H9 (cell line): ENCODE results near the gene CHSY1. TPM values are rescaled to one million over a fixed set of nuclear protein-coding genes. Genes with fewer than 3 reads are reported as not detected.
A peak's percentile ranks its signal among the peaks of the same experiment; 100 is the strongest.

Experiments used
- DNase-seq: peaks from one replicate; pipeline ENCODE4 v3.0.0-alpha.2; 2017
- H2AFZ ChIP-seq: one replicate; pipeline ENCODE4 v1.6.1; 2013; ENCODE audit warnings: mild to moderate bottlenecking, low read length, control low read depth, moderate library complexity
- H2AK5ac ChIP-seq: 2 replicates; pipeline ENCODE4 v1.6.1; 2013; ENCODE audit warnings: low read length, control low read depth, mixed read lengths; ENCODE audit not compliant: insufficient read length
- H2BK120ac ChIP-seq: one replicate; pipeline ENCODE4 v1.6.1; 2013; ENCODE audit warnings: low read depth, mild to moderate bottlenecking, low read length, control low read depth, inconsistent platforms; ENCODE audit not compliant: poor library complexity, severe bottlenecking
- H2BK12ac ChIP-seq: 2 replicates; pipeline ENCODE4 v1.6.1; 2013; ENCODE audit warnings: low read length, control low read depth, mixed read lengths, low read depth; ENCODE audit not compliant: insufficient read length
- H2BK15ac ChIP-seq: 2 replicates; pipeline ENCODE4 v1.6.1; 2013; ENCODE audit warnings: low read depth, low read length, control low read depth
- H2BK20ac ChIP-seq: one replicate; pipeline ENCODE4 v1.6.1; 2013; ENCODE audit warnings: low read depth, mild to moderate bottlenecking, low read length, control low read depth, inconsistent platforms; ENCODE audit not compliant: poor library complexity, severe bottlenecking
- H2BK5ac ChIP-seq: 2 replicates; pipeline ENCODE4 v1.6.1; 2013; ENCODE audit warnings: low read length, control low read depth, mixed read lengths; ENCODE audit not compliant: insufficient read length
- H3K14ac ChIP-seq: 2 replicates; pipeline ENCODE4 v1.6.1; 2013; ENCODE audit warnings: low read length, control low read depth; ENCODE audit not compliant: insufficient read depth
- H3K18ac ChIP-seq: 2 replicates; pipeline ENCODE4 v1.6.1; 2013; ENCODE audit warnings: low read depth, mild to moderate bottlenecking, mixed read lengths, low read length, control low read depth; ENCODE audit not compliant: insufficient read length
- H3K23ac ChIP-seq: 2 replicates; pipeline ENCODE4 v1.6.1; 2013; ENCODE audit warnings: low read length, control low read depth, mixed read lengths, low read depth; ENCODE audit not compliant: insufficient read length
- H3K23me2 ChIP-seq: 2 replicates; pipeline ENCODE4 v1.6.1; 2013; ENCODE audit warnings: low read depth, mild to moderate bottlenecking, mixed read lengths, low read length, control low read depth; ENCODE audit not compliant: insufficient read length, poor library complexity, severe bottlenecking
- H3K27ac ChIP-seq: 2 replicates; pipeline ENCODE4 v1.5.1; 2013; ENCODE audit warnings: low read length, control low read depth, mixed read lengths, low read depth; ENCODE audit not compliant: insufficient read length
- H3K27me3 ChIP-seq: 2 replicates; pipeline ENCODE4 v1.6.1; 2013; ENCODE audit warnings: low read length, control low read depth, inconsistent platforms; ENCODE audit not compliant: insufficient read depth
- H3K4ac ChIP-seq: 2 replicates; pipeline ENCODE4 v1.6.1; 2013; ENCODE audit warnings: low read depth, mild to moderate bottlenecking, control low read depth, inconsistent platforms, low read length, moderate library complexity
- H3K4me1 ChIP-seq: 2 replicates; pipeline ENCODE4 v1.6.1; 2013; ENCODE audit warnings: low read length, control low read depth, inconsistent platforms; ENCODE audit not compliant: insufficient read depth
- H3K4me2 ChIP-seq: 2 replicates; pipeline ENCODE4 v1.6.1; 2013; ENCODE audit warnings: low read length, control low read depth, mixed read lengths; ENCODE audit not compliant: insufficient read length, insufficient read depth
- H3K56ac ChIP-seq: 2 replicates; pipeline ENCODE4 v1.6.1; 2013; ENCODE audit warnings: low read depth, mild to moderate bottlenecking, mixed read lengths, low read length, control low read depth; ENCODE audit not compliant: insufficient read length
- H3K79me1 ChIP-seq: 2 replicates; pipeline ENCODE4 v1.6.1; 2013; ENCODE audit warnings: low read depth, mild to moderate bottlenecking, moderate library complexity, low read length, control low read depth, inconsistent platforms; ENCODE audit not compliant: insufficient read depth, poor library complexity, severe bottlenecking
- H3K79me2 ChIP-seq: 2 replicates; pipeline ENCODE4 v1.6.1; 2013; ENCODE audit warnings: low read length, control low read depth, inconsistent platforms; ENCODE audit not compliant: insufficient read depth
- H3K9ac ChIP-seq: 2 replicates; pipeline ENCODE4 v1.6.1; 2013; ENCODE audit warnings: low read length, control low read depth, mixed read lengths; ENCODE audit not compliant: insufficient read length; ENCODE audit errors: extremely low read depth
- H3K9me3 ChIP-seq: one replicate; pipeline ENCODE4 v1.6.1; 2013; ENCODE audit warnings: low read depth, low read length, inconsistent platforms; ENCODE audit not compliant: control insufficient read depth
- H3T11ph ChIP-seq: one replicate; pipeline ENCODE4 v1.6.1; 2013; ENCODE audit warnings: mild to moderate bottlenecking, low read length, control low read depth, inconsistent platforms
- H4K20me1 ChIP-seq: one replicate; pipeline ENCODE4 v1.6.1; 2013; ENCODE audit not compliant: control insufficient read depth, insufficient read length, insufficient read depth
- H4K5ac ChIP-seq: 2 replicates; pipeline ENCODE4 v1.6.1; 2013; ENCODE audit warnings: low read depth, mild to moderate bottlenecking, mixed read lengths, low read length, control low read depth; ENCODE audit not compliant: insufficient read length
- H4K8ac ChIP-seq: replicated peaks from 2 replicates; pipeline ENCODE4 v1.6.1; 2013; ENCODE audit warnings: low read length, control low read depth, mixed read lengths, low read depth; ENCODE audit not compliant: insufficient read length
- H4K91ac ChIP-seq: 2 replicates; pipeline ENCODE4 v1.6.1; 2013; ENCODE audit warnings: low read depth, mild to moderate bottlenecking, moderate library complexity, mixed read lengths, low read length, control low read depth; ENCODE audit not compliant: insufficient read length
- H3K27ac Mint-ChIP-seq, 3 experiments: 2 replicates in 2 of 3; 3 replicates in 1 of 3; pipeline ENCODE4 v1.8.0; 2020 to 2021; ENCODE audit warnings: mixed read lengths in 3 of 3, mild to moderate bottlenecking in 1 of 3, moderate library complexity in 1 of 3
- H3K27me3 Mint-ChIP-seq: 2 replicates; pipeline ENCODE4 v1.8.0; 2021; ENCODE audit warnings: low read depth, mild to moderate bottlenecking, moderate library complexity, mixed read lengths
- H3K36me3 Mint-ChIP-seq, 3 experiments: 2 replicates in 2 of 3; 3 replicates in 1 of 3; pipeline ENCODE4 v1.8.0; 2020 to 2021; ENCODE audit warnings: low read depth in 3 of 3, mixed read lengths in 3 of 3; ENCODE audit not compliant: insufficient read depth in 1 of 3
- H3K4me1 Mint-ChIP-seq, 2 experiments: 2 replicates each; pipeline ENCODE4 v1.8.0; 2020; ENCODE audit warnings: mixed read lengths in 2 of 2
- H3K4me3 Mint-ChIP-seq, 2 experiments: 2 replicates in 1 of 2; 3 replicates in 1 of 2; pipeline ENCODE4 v1.8.0; 2020 to 2021; ENCODE audit warnings: mild to moderate bottlenecking in 2 of 2, mixed read lengths in 2 of 2, moderate library complexity in 1 of 2
- H3K9me3 Mint-ChIP-seq, 2 experiments: 2 replicates in 1 of 2; 3 replicates in 1 of 2; pipeline ENCODE4 v1.8.0; 2020; ENCODE audit warnings: mild to moderate bottlenecking in 2 of 2, mixed read lengths in 2 of 2, moderate library complexity in 1 of 2
- CTCF ChIP-seq: fragments of 200-600 bp; sonication (generic); conservative IDR thresholded peaks from 3 replicates; pipeline ENCODE4 v1.8.0; 2021; ENCODE audit warnings: antibody characterized with exemption, mild to moderate bottlenecking
- whole genome bisulfite sequencing: extraction: QIAGEN DNeasy Blood & Tissue Kit; methylation state at CpG from one replicate; pipeline ENCODE4 v1.1.7; 2013; ENCODE audit warnings: missing lambda C conversion rate, low lambda C conversion rate, mixed read lengths; ENCODE audit not compliant: insufficient read length; ENCODE audit errors: extremely low coverage; 5-methylcytosine and 5-hydroxymethylcytosine counted together
- total RNA-seq: library from RNA; stranded (reverse); gene quantifications from 2 replicates; pipeline ENCODE4 v1.2.1, GENCODE V29; 2021

Gene CHSY1
- total RNA-seq, 1 experiment from 2014 or later: 68.3 TPM

- no peak overlapping the region for H2BK120ac ChIP-seq
- no peak overlapping the region for H2BK5ac ChIP-seq
- Mint-ChIP-seq H3K27ac (no peak overlapping the region; a peak in 1 of 7 replicates), H3K27me3 (peaks cover 2% of the 10 kb centered on the region), H3K9me3 (no peaks in the 10 kb centered on the region), H3K4me1 (peaks cover 44 to 65% of the 10 kb centered on the region in 2 experiments), H3K36me3 (peaks cover 3 to 9% (median 8%) of the 10 kb centered on the region in 3 experiments; a peak in 6 of 7 replicates), H3K4me3 (peak overlapping the region; percentile 92 to 95)
- peak overlapping the region; percentile 67 for H3K18ac ChIP-seq
- H3K14ac ChIP-seq: peak overlapping the region; percentile 81
- no peak overlapping the region for H2AFZ ChIP-seq
- peak overlapping the region; percentile 81 for H3K9ac ChIP-seq
- H3K23ac ChIP-seq: no peak overlapping the region
- H3K4me1 ChIP-seq: peaks cover 5% of the 10 kb centered on the region; the same call in 1 of the 2 replicates
- no peak overlapping the region for H3K4ac ChIP-seq
- H2BK12ac ChIP-seq: no peak overlapping the region
- peaks cover 38% of the 10 kb centered on the region for H3K79me2 ChIP-seq
- no peak overlapping the region for H3K56ac ChIP-seq
- no peak overlapping the region for H2BK15ac ChIP-seq
- no CpG with 5 or more reads among the region's 150 CpGs for WGBS
- H3K27ac ChIP-seq: no peak overlapping the region
- no peak for DNase-seq
- peaks cover 14% of the 10 kb centered on the region for H3K23me2 ChIP-seq
- H4K5ac ChIP-seq: no peak overlapping the region
- H3K79me1 ChIP-seq: no peaks in the 10 kb centered on the region
- H3T11ph ChIP-seq: no peak overlapping the region
- H3K27me3 ChIP-seq: no peaks in the 10 kb centered on the region
- H4K91ac ChIP-seq: no peak overlapping the region
- H4K8ac ChIP-seq: no peak overlapping the region
- H2BK20ac ChIP-seq: no peak overlapping the region
- TF ChIP-seq CTCF: no peak; the same call in 2 of the 3 replicates
- H3K9me3 ChIP-seq: no peaks in the 10 kb centered on the region
- no peaks in the 10 kb centered on the region for H4K20me1 ChIP-seq
- H3K4me2 ChIP-seq: peak overlapping the region; percentile 88
- H2AK5ac ChIP-seq: no peak overlapping the region
Observed at GRCh38 chr15:101250873-101251829, 697 bp downstream of the CHSY1 start.
